HepG2 (cell line): Measurements from ENCODE around the gene FRMPD2. TPM values are rescaled to one million over a fixed set of nuclear protein-coding genes. Genes with fewer than 3 reads are reported as not detected.

ENCODE experiments used
- ATAC-seq: fragments of 200-7000 bp; cut with Tn5 transposase; 3 replicates; pipeline ENCODE4 v1.9.1; 2020; ENCODE audit warnings: mild to moderate bottlenecking, moderate library complexity
- BruUV-seq: library from RNA; stranded (reverse); fragments of 400-500 nt; replicated peaks from 2 replicates; lab custom pipeline; 2021; lab: Mats Ljungman, UMichigan
- CTCF ChIA-PET: fragments of 300-600 bp; formaldehyde crosslinking; extraction: SDS; loops from one replicate; lab custom pipeline; 2021; ENCODE audit warnings: low total read pairs, inconsistent platforms, low intra/inter-chr PET ratio; lab: Yijun Ruan, JAX
- POLR2A ChIA-PET: fragments of 350-600 bp; sonication (Branson Sonifier 250); formaldehyde crosslinking; loops from one replicate; lab custom pipeline; 2020; ENCODE audit warnings: antibody characterized with exemption, inconsistent platforms; lab: Yijun Ruan, JAX
- DNase-seq: peaks from one replicate; pipeline ENCODE4 v3.0.0-alpha.2; 2015; ENCODE audit warnings: low spot score
- FAIRE-seq: peaks from 3 replicates; lab custom pipeline; 2011; peaks lifted over from hg19 to GRCh38; lab: Jason Lieb, UNC
- H2AFZ ChIP-seq: one replicate; pipeline ENCODE4 v1.6.1; 2011; ENCODE audit warnings: low read length, inconsistent platforms
- H3K27ac ChIP-seq: fragments of 300-600 bp; 3 replicates; pipeline ENCODE4 v1.8.0; 2011; ENCODE audit warnings: mixed run types, mild to moderate bottlenecking, mixed read lengths, low read length, inconsistent platforms; ENCODE audit not compliant: insufficient read depth; ENCODE audit errors: extremely low read length
- H3K27me3 ChIP-seq, 2 experiments: fragments of 200-600 bp in 1 of 2; 2 replicates in 1 of 2; 3 replicates in 1 of 2; pipeline versions ENCODE4 v1.6.0 to v1.8.0; 2011; ENCODE audit warnings: low read length in 2 of 2, mild to moderate bottlenecking in 2 of 2, moderate library complexity in 2 of 2, inconsistent platforms in 1 of 2; ENCODE audit not compliant: insufficient read depth in 2 of 2, control insufficient read depth in 1 of 2
- H3K36me3 ChIP-seq, 2 experiments: fragments of 200-600 bp in 1 of 2; replicated peaks in 1 of 2; 2 replicates in 1 of 2; 3 replicates in 1 of 2; pipeline versions ENCODE4 v1.5.1 to v1.8.0; 2011; ENCODE audit warnings: low read length in 2 of 2, inconsistent platforms in 1 of 2; ENCODE audit not compliant: insufficient read depth in 2 of 2, control insufficient read depth in 1 of 2
- H3K4me1 ChIP-seq: 2 replicates; pipeline ENCODE4 v1.5.1; 2012; ENCODE audit warnings: low read length, inconsistent platforms; ENCODE audit not compliant: insufficient read depth
- H3K4me2 ChIP-seq: 2 replicates; pipeline ENCODE4 v1.6.0; 2011; ENCODE audit warnings: low read depth, low read length, inconsistent platforms
- H3K4me3 ChIP-seq, 3 experiments: fragments of 200-600 bp in 1 of 3; sonication (generic), shearing (Covaris generic) in 1 of 3; replicated peaks in 1 of 3; 2 replicates each; pipeline ENCODE4 v1.5.1; 2011 to 2016; ENCODE audit warnings: low read length in 3 of 3, inconsistent platforms in 2 of 3, low read depth in 2 of 3, mild to moderate bottlenecking in 2 of 3, control low read depth in 1 of 3, mixed read lengths in 1 of 3; ENCODE audit not compliant: insufficient read depth in 1 of 3
- H3K79me2 ChIP-seq: one replicate; pipeline ENCODE4 v1.6.1; 2011; ENCODE audit warnings: low read length, inconsistent platforms; ENCODE audit not compliant: insufficient read depth
- H3K9ac ChIP-seq: 2 replicates; pipeline ENCODE4 v1.6.0; 2011; ENCODE audit warnings: mild to moderate bottlenecking, low read depth, low read length, inconsistent platforms; ENCODE audit not compliant: insufficient read depth
- H3K9me3 ChIP-seq: 2 replicates; pipeline ENCODE4 v1.5.1; 2012; ENCODE audit warnings: mild to moderate bottlenecking, low read length
- H4K20me1 ChIP-seq: 2 replicates; pipeline ENCODE4 v1.6.0; 2011; ENCODE audit warnings: inconsistent platforms, mild to moderate bottlenecking, low read length, moderate library complexity; ENCODE audit not compliant: insufficient read depth
- ARNT2 ChIP-seq: sonication (generic); formaldehyde crosslinking; IDR thresholded peaks from 2 replicates; pipeline ENCODE4 v1.8.0; 2022; ENCODE audit warnings: mild to moderate bottlenecking, low read depth, missing genetic modification reagents, moderate library complexity
- ARNTL ChIP-seq: sonication (generic); formaldehyde crosslinking; IDR thresholded peaks from 2 replicates; pipeline ENCODE4 v1.4.0; 2020; ENCODE audit warnings: mild to moderate bottlenecking, missing genetic modification reagents
- BCL6 ChIP-seq: IDR thresholded peaks from 2 replicates; pipeline ENCODE4 v1.6.1; 2016; ENCODE audit warnings: missing genetic modification reagents, missing compliant biosample characterization
- FOXJ3 ChIP-seq: sonication (generic); formaldehyde crosslinking; IDR thresholded peaks from 2 replicates; pipeline ENCODE4 v1.4.0; 2020; ENCODE audit warnings: missing genetic modification reagents, mild to moderate bottlenecking, borderline replicate concordance
- MIXL1 ChIP-seq: IDR thresholded peaks from 2 replicates; pipeline ENCODE4 v1.6.1; 2016
- PBX2 ChIP-seq: IDR thresholded peaks from 2 replicates; pipeline ENCODE4 v1.6.1; 2016; ENCODE audit warnings: control low read depth
- PHF8 ChIP-seq: sonication (generic); formaldehyde crosslinking; IDR thresholded peaks from 2 replicates; pipeline ENCODE4 v1.5.0; 2020; ENCODE audit warnings: missing genetic modification reagents
- SMC3 ChIP-seq: IDR thresholded peaks from 2 replicates; pipeline ENCODE4 v1.6.1; 2011; ENCODE audit warnings: low read length, improper control_type of control experiment
- ZNF333 ChIP-seq: sonication (generic); formaldehyde crosslinking; IDR thresholded peaks from 2 replicates; pipeline ENCODE4 v1.4.0; 2020; ENCODE audit warnings: mild to moderate bottlenecking, missing genetic modification reagents, borderline replicate concordance
- ZNF367 ChIP-seq: sonication (generic); formaldehyde crosslinking; IDR thresholded peaks from 2 replicates; pipeline ENCODE4 v1.4.0; 2020; ENCODE audit warnings: missing genetic modification reagents, borderline replicate concordance
- ZNF576 ChIP-seq: sonication (generic); formaldehyde crosslinking; IDR thresholded peaks from 2 replicates; pipeline ENCODE4 v1.4.0; 2020; ENCODE audit warnings: mild to moderate bottlenecking, missing genetic modification reagents
- ZNF670 ChIP-seq: sonication (generic); formaldehyde crosslinking; IDR thresholded peaks from 2 replicates; pipeline ENCODE4 v1.8.0; 2022; ENCODE audit warnings: mild to moderate bottlenecking, missing genetic modification reagents, borderline replicate concordance
- ZNF816 ChIP-seq: sonication (generic); formaldehyde crosslinking; IDR thresholded peaks from 2 replicates; pipeline ENCODE4 v1.8.0; 2022; ENCODE audit warnings: missing genetic modification reagents, mild to moderate bottlenecking, borderline replicate concordance
- ZNF83 ChIP-seq: sonication (generic); formaldehyde crosslinking; IDR thresholded peaks from 2 replicates; pipeline ENCODE4 v1.4.0; 2020; ENCODE audit warnings: missing genetic modification reagents, mild to moderate bottlenecking, borderline replicate concordance
- WGBS: methylation state at CpG from one replicate; pipeline ENCODE4 v1.1.6; 2017; ENCODE audit warnings: low lambda C conversion rate; 5-methylcytosine and 5-hydroxymethylcytosine counted together
- in situ Hi-C: cut with HindIII; loops from 2 replicates; pipeline ENCODE4 v1.10.0; 2017; ENCODE audit warnings: low pct_unique_long_range_greater_than_20kb; ENCODE audit not compliant: extremely low pct_ligation_motif_present
- intact Hi-C: fragments of 100-400 bp; cut with micrococcal nuclease; formaldehyde crosslinking; loops from one replicate; pipeline ENCODE4 v1.10.0; 2022; ENCODE audit not compliant: unreplicated experiment
- polyA plus RNA-seq, 8 experiments: library from polyadenylated mRNA; depleted of rRNA in 3 of 8; stranded (reverse) in 7 of 8; unstranded in 1 of 8; fragments of >200 nt; fragmentation: Illumina TruSeq in 4 of 8; extraction: Trizol in 4 of 8; gene quantifications; 2 replicates each; pipeline versions ENCODE4 v1.2.1 to v1.2.3, GENCODE V29; 2011 to 2016; ENCODE audit warnings: low read depth in 4 of 8, missing spikeins in 1 of 8, mixed read lengths in 1 of 8; ENCODE audit not compliant: insufficient read depth in 1 of 8
- total RNA-seq, 5 experiments: library from RNA; depleted of rRNA; stranded (reverse); fragments of >200 nt; fragmentation: Illumina TruSeq; extraction: Trizol; gene quantifications; 2 replicates each; pipeline ENCODE4 v1.2.3, GENCODE V29; 2016; ENCODE audit warnings: low read depth in 1 of 5
- TF ChIP-seq, protein P1 (sequence below): sonication (generic); formaldehyde crosslinking; IDR thresholded peaks from 2 replicates; pipeline ENCODE4 v1.9.0; 2022; ENCODE audit warnings: low read depth, missing genetic modification reagents
- TF ChIP-seq, protein P2 (sequence below): sonication (generic); formaldehyde crosslinking; IDR thresholded peaks from 2 replicates; pipeline ENCODE4 v1.5.0; 2020; ENCODE audit warnings: mild to moderate bottlenecking, missing genetic modification reagents, moderate library complexity

FRMPD2 gene
- total and polyA plus RNA-seq, 2 of the 13 experiments (the other 11 are each of a cell fraction or from before 2014, with no cell fraction given), result 0.45 to 1.3 TPM

GRCh38 chr10:48199580-48200377 lies 74.7 kb downstream of the FRMPD2 start:
- Histone ChIP-seq H3K4me3 (no peak overlapping the region), H3K4me1 (peaks cover 5% of the 10 kb centered on the region), H2AFZ (no peak overlapping the region), H3K9ac (no peak overlapping the region), H3K4me2 (no peak overlapping the region), H3K36me3 (no peaks in the 10 kb centered on the region), H3K27ac (no peak overlapping the region), H3K27me3 (no peaks in the 10 kb centered on the region), H4K20me1 (no peaks in the 10 kb centered on the region), H3K79me2 (no peaks in the 10 kb centered on the region), H3K9me3 (no peaks in the 10 kb centered on the region)
- CTCF ChIA-PET, result no interaction called here
- no peak for ATAC-seq
- no peak for FAIRE-seq
- in situ Hi-C loops (no loop called here), intact Hi-C loops (no loop called here)
- POLR2A ChIA-PET, result no interaction called here
- DNase-seq, result no peak
- no TSS peak for BruUV-seq
- TF ChIP-seq, protein P1, sequence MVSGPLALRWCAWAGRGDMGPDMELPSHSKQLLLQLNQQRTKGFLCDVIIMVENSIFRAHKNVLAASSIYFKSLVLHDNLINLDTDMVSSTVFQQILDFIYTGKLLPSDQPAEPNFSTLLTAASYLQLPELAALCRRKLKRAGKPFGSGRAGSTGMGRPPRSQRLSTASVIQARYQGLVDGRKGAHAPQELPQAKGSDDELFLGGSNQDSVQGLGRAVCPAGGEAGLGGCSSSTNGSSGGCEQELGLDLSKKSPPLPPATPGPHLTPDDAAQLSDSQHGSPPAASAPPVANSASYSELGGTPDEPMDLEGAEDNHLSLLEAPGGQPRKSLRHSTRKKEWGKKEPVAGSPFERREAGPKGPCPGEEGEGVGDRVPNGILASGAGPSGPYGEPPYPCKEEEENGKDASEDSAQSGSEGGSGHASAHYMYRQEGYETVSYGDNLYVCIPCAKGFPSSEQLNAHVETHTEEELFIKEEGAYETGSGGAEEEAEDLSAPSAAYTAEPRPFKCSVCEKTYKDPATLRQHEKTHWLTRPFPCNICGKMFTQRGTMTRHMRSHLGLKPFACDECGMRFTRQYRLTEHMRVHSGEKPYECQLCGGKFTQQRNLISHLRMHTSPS, result no peak
- TF ChIP-seq ARNT2 (no peak), ZNF816 (CRISPR knock-in tag) (no peak), PBX2 (CRISPR knock-in tag) (no peak), MIXL1 (CRISPR knock-in tag) (no peak), ZNF367 (CRISPR knock-in tag) (no peak), PHF8 (CRISPR knock-in tag) (no peak), ZNF83 (no peak), BCL6 (CRISPR knock-in tag) (no peak), SMC3 (no peak), ZNF333 (CRISPR knock-in tag) (no peak), ZNF670 (CRISPR knock-in tag) (no peak), FOXJ3 (CRISPR knock-in tag) (no peak), ZNF576 (CRISPR knock-in tag) (no peak), ARNTL (CRISPR knock-in tag) (no peak)
- TF ChIP-seq, protein P2, sequence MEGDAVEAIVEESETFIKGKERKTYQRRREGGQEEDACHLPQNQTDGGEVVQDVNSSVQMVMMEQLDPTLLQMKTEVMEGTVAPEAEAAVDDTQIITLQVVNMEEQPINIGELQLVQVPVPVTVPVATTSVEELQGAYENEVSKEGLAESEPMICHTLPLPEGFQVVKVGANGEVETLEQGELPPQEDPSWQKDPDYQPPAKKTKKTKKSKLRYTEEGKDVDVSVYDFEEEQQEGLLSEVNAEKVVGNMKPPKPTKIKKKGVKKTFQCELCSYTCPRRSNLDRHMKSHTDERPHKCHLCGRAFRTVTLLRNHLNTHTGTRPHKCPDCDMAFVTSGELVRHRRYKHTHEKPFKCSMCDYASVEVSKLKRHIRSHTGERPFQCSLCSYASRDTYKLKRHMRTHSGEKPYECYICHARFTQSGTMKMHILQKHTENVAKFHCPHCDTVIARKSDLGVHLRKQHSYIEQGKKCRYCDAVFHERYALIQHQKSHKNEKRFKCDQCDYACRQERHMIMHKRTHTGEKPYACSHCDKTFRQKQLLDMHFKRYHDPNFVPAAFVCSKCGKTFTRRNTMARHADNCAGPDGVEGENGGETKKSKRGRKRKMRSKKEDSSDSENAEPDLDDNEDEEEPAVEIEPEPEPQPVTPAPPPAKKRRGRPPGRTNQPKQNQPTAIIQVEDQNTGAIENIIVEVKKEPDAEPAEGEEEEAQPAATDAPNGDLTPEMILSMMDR (CRISPR knock-in tag), result no peak
- 64% methylated on average over 9 of the region's 9 CpGs for WGBS
